GM12864 (cell line): Measurements from ENCODE around the gene ING3.

Experiments used
- DNase-seq: peaks from one replicate; pipeline ENCODE4 v3.0.0-alpha.2; 2011; ENCODE audit warnings: low read depth
- H3K4me3 ChIP-seq: 2 replicates; pipeline ENCODE4 v1.5.1; 2011; ENCODE audit warnings: mild to moderate bottlenecking, low read depth, low read length, control low read depth
- TF ChIP-seq, protein P1 (sequence below): IDR thresholded peaks from 2 replicates; pipeline ENCODE4 v1.5.1; 2011; ENCODE audit warnings: low read depth, mild to moderate bottlenecking, moderate library complexity, low read length, control low read depth, inconsistent platforms; ENCODE audit errors: missing control alignments

ING3 gene, protein sequence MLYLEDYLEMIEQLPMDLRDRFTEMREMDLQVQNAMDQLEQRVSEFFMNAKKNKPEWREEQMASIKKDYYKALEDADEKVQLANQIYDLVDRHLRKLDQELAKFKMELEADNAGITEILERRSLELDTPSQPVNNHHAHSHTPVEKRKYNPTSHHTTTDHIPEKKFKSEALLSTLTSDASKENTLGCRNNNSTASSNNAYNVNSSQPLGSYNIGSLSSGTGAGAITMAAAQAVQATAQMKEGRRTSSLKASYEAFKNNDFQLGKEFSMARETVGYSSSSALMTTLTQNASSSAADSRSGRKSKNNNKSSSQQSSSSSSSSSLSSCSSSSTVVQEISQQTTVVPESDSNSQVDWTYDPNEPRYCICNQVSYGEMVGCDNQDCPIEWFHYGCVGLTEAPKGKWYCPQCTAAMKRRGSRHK

DNA sequence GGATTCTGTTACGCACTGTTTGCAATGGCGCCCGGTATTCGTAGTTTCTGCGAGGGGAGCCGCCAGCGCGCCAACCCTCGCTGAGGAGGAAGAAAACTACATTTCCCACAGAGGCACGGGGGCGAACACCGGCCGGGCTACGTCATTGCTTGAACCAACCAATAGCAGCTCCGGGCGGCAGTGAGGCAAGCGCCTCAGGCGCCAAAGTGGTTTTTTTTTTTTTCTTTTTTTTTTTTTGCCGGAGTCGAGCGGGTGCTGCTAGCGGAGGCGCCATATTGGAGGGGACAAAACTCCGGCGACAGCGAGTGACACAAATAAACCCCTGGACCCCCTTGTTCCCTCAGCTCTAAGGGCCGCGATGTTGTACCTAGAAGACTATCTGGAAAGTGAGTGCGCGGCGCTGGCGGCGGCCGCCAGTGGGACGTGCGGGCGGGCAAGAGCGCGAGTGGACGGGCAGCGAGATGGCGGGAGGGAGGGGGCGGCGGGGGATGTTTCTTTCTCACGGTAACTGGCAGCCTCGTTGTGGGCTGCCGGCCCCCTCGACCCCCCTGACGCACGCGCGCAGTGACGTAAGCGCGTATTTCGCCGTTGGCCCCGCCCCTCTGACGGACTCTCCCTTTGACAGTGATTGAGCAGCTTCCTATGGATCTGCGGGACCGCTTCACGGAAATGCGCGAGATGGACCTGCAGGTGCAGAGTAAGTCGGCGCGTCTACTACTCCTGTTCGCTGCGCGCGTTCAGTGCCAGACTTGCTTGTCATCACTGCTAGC is at the start of gene ING3:
TSS of gene ING3 (plus strand) at position 239 of the 770 bp plus-strand sequence. CDS start at position 359, 120 bp downstream.
- TF ChIP-seq, protein P1, sequence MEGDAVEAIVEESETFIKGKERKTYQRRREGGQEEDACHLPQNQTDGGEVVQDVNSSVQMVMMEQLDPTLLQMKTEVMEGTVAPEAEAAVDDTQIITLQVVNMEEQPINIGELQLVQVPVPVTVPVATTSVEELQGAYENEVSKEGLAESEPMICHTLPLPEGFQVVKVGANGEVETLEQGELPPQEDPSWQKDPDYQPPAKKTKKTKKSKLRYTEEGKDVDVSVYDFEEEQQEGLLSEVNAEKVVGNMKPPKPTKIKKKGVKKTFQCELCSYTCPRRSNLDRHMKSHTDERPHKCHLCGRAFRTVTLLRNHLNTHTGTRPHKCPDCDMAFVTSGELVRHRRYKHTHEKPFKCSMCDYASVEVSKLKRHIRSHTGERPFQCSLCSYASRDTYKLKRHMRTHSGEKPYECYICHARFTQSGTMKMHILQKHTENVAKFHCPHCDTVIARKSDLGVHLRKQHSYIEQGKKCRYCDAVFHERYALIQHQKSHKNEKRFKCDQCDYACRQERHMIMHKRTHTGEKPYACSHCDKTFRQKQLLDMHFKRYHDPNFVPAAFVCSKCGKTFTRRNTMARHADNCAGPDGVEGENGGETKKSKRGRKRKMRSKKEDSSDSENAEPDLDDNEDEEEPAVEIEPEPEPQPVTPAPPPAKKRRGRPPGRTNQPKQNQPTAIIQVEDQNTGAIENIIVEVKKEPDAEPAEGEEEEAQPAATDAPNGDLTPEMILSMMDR = no peak
- H3K4me3 ChIP-seq = peak within 1 kb of the TSS; percentile 72
- peak; percentile 97 for DNase-seq

DNA sequence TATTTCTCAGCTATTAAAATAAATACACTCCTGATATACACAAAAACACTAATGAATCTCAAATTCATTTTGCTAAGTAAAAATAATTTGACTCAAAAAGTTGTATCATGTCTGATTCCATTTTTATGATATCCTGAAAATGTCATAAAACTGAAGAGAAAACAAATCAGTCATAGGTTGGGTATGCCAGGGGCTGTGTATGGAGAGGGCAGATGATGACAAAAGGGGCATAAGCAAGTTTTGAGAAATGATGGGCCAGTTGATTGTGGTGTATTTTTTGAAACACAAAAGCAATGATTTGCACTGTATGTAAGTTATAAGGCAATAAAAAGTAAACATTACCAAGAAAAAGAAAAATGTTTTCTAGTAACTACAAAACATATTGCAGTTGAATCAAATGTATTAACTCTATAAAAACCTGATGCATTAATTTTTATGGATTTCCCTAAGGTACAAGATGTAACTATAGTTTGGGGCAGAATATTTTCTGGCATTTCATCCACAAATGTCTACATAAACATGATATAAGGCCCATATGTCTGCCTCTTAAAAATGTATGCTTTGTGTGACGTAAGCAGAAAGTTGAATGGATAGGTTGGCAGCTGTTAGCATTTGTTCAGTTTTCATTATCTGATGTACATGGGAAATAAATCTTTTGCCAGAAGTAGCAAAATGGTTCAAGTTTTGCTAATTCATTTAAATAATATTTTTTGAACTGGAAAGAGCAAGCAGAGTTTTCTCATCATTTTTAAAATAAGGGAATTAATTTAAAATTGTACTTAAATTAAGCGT is 35.1 kb upstream of the ING3 start:
- no peak for DNase-seq

DNA sequence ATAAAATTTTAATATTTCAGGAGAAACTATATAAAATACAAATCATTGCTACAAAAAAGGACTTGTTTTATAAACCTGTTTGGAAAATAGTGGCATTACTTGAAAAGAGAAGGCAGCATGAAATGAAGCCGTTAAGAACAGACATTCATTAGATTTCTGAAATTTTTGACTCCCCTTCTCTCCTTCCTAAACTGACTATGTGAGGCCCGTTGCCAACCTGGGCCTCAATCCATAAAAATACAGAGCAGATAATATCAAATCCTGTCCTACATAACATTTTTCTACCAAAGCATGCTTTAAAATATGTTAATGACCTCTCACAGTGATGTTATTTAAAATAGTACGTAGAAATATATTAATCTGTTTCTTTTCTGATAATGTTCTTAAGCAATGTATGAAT is 34.5 kb upstream of the ING3 start:
- H3K4me3 ChIP-seq = no peak overlapping the region
- TF ChIP-seq, protein P1 = no peak
- DNase-seq = no peak

More for the DNA sequence above, 35.1 kb upstream of the ING3 start:
- H3K4me3 ChIP-seq = no peak overlapping the region
- TF ChIP-seq, protein P1 = no peak

DNA sequence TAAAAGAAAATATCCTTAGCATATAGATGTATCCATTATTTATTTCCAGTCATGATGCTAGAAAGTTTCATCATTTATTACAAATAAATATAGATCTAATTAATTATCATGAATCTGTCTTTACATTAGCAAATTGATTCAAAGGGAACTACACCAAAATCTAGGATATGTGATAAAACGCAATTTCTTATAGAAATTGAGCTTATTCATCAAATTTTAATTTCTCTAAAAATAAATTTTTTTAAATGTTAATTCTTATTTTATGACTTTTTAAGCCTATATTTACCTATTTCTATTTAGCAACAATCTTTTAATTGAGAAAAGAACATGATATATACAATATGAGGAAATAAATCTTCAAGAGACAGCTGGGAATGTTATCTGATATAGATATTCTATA is 34.0 kb upstream of the ING3 start:
- no peak for DNase-seq
- TF ChIP-seq, protein P1 = no peak

DNA sequence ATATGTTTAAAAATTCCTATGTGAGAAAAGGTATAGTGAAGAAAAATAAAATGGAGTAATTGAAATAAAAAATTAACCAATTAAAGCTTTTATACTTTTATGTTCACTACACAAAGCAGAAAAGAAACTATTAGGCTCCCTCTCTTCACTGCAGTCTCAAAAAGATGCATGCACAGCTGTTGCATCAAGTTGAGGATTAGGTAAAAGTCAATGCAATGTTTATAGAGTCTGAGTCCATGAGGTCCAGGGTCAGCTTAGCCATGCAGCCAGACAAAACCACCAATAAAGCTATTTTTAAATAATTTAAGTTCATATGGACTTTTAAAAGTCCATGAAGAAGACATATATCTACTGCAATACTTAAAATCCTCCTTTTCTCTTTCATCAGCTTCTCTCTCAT is 31.1 kb upstream of the ING3 start:
- no peak for DNase-seq
- no peak overlapping the region for H3K4me3 ChIP-seq
- TF ChIP-seq, protein P1 = no peak

More for the DNA sequence above, 34.0 kb upstream of the ING3 start:
- H3K4me3 ChIP-seq = no peak overlapping the region

DNA sequence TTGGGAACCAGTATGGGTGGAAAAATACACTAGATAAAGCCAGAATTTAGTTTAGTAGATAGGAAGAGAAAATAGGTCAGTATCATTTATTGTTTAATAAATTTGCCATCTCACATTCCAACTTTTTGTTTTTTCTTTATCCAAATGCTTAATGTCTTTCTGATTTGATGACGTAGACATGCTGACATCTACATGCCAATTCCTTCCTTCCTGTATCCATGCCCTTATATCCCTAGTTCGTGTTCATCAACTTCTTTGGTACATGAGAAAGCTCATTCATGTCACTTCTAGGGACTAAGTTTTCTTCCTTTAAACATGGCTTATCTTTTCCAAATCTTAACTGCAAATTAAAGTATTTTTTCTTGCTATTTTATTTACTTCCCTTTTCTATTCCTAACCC is 30.5 kb upstream of the ING3 start:
- DNase-seq = no peak
- TF ChIP-seq, protein P1 = no peak
- H3K4me3 ChIP-seq = no peak overlapping the region
